Ascending aorta (tissue), 2 donors: ENCODE measurements around the gene SLCO2A1. TPM values are rescaled to one million over a fixed set of nuclear protein-coding genes. Genes with fewer than 3 reads are reported as not detected.

Experiments used
- DNase-seq, 2 donors: peaks; one replicate each; pipeline ENCODE4 v3.0.0-alpha.2; 2019; ENCODE audit warnings: low spot score in 2 of 2
- H3K27ac ChIP-seq, 2 donors: fragments of 200-600 bp; sonication (generic); one replicate each; pipeline ENCODE4 v1.5.1; 2016 to 2017; ENCODE audit warnings: mild to moderate bottlenecking in 1 of 2
- H3K27me3 ChIP-seq: fragments of 200-600 bp; sonication (generic); one replicate; pipeline ENCODE4 v1.5.1; 2017
- H3K36me3 ChIP-seq, 2 donors: fragments of 200-600 bp; sonication (generic); one replicate each; pipeline ENCODE4 v1.5.1; 2016
- H3K4me1 ChIP-seq, 2 donors: fragments of 200-600 bp; sonication (generic); one replicate each; pipeline ENCODE4 v1.5.1; 2016 to 2017; ENCODE audit warnings: mild to moderate bottlenecking in 1 of 2
- H3K4me3 ChIP-seq, 2 donors: fragments of 200-600 bp; sonication (generic); one replicate each; pipeline ENCODE4 v1.5.1; 2016 to 2017; ENCODE audit warnings: mild to moderate bottlenecking in 1 of 2
- H3K9me3 ChIP-seq, 2 donors: fragments of 200-600 bp; sonication (generic); one replicate each; pipeline ENCODE4 v1.5.1; 2016
- intact Hi-C: fragments of 100-400 bp; cut with DNase I; formaldehyde crosslinking; loops from one replicate; pipeline ENCODE4 v1.15.1; 2023
- total RNA-seq: library from RNA; depleted of rRNA; stranded (reverse); fragments of >200 nt; gene quantifications from one replicate; pipeline ENCODE4 v1.1.0, GENCODE V29; 2016
- TF ChIP-seq, protein P1 (sequence below), 3 experiments: fragments of 200-600 bp in 2 of 3; fragments of 450-650 bp in 1 of 3; sonication (generic) in 2 of 3; IDR thresholded peaks; one replicate each; pipeline ENCODE4 v1.5.1; 2016 to 2019; ENCODE audit warnings: antibody characterized with exemption in 3 of 3, mild to moderate bottlenecking in 1 of 3, moderate library complexity in 1 of 3

Gene SLCO2A1
- 111 TPM for total RNA-seq

DNA sequence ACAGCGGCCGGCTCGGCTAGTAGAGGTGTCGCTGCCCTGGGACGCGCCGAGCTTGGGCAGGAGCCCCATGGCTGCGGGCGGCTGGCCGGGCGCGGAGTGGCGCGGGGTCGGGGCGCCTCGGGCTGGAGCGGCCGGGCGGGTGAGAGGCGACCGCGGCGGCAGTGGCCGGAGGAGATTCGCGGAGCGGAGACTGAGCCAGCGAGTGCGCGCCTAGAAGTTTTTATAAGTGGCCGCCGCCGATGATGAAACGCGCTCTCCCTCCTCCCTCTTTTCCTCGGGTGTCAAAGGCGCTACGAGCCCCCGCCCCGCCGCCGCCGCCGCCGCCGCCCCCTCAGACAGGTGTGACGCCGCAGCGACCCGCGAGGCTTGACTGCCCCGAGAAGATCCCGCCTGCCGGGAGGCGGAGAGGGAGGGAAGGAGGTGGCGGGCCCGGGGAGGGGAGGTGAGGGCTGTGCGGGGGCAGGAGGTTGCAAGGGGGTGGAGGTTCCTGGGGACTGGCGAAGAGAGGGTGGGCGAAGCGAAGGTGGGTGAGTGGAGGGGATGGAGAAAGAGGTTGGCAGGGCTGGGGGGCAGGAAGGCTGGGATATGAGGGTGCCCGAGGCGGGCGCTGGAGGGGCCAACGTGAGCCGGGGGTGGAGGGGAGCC is at the start of gene SLCO2A1:
Gene SLCO2A1, minus strand, starts transcription at position 192 of the 645 bp plus-strand sequence. Its CDS starts 123 bp downstream, at position 69.
- H3K27ac ChIP-seq: no peak within 1 kb of the TSS
- TF ChIP-seq, protein P1, sequence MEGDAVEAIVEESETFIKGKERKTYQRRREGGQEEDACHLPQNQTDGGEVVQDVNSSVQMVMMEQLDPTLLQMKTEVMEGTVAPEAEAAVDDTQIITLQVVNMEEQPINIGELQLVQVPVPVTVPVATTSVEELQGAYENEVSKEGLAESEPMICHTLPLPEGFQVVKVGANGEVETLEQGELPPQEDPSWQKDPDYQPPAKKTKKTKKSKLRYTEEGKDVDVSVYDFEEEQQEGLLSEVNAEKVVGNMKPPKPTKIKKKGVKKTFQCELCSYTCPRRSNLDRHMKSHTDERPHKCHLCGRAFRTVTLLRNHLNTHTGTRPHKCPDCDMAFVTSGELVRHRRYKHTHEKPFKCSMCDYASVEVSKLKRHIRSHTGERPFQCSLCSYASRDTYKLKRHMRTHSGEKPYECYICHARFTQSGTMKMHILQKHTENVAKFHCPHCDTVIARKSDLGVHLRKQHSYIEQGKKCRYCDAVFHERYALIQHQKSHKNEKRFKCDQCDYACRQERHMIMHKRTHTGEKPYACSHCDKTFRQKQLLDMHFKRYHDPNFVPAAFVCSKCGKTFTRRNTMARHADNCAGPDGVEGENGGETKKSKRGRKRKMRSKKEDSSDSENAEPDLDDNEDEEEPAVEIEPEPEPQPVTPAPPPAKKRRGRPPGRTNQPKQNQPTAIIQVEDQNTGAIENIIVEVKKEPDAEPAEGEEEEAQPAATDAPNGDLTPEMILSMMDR (IDR thresholded peaks at IDR 0.05): no peak
- peaks cover 2 to 4% of the 10 kb centered on the region in 2 donors for H3K4me1 ChIP-seq
- no peak for DNase-seq
- H3K27me3 ChIP-seq: no peaks in the 10 kb centered on the region
- peak within 1 kb of the TSS; percentile 59 to 80 for H3K4me3 ChIP-seq
- H3K9me3 ChIP-seq: no peaks in the 10 kb centered on the region
- H3K36me3 ChIP-seq: no peaks in the 10 kb centered on the region
- intact Hi-C loops: loop anchor here (5.0 kb wide), 1 partner anchor 93 kb away; no protein-coding TSS in a partner anchor

DNA sequence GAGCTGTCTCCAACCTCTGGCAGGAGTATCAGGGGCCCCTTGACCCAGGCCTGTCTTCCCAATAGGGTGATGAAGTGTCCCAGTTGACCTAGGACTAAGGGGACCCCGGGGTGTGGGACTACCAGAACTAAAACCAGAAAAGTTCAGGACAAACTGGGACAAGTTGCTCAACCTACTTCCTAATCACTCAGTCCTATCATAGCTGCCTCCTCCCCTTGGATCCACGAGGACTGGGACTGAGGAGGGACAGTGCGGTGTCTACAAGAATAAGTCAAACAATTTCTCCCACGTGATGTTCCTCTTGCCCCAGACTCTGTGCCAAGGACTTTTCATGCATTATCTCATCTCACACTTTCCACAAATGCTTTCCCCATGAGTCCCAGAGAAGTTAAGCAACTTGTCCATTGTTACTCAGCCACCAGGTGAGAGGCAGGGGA is 49.4 kb upstream of the SLCO2A1 start:
- DNase-seq: no peak
- intact Hi-C loops: no loop called here
- Histone ChIP-seq H3K27ac (no peak overlapping the region), H3K36me3 (no peaks in the 10 kb centered on the region), H3K4me1 (no peaks in the 10 kb centered on the region), H3K9me3 (peaks cover 0 to 8% of the 10 kb centered on the region in 2 donors), H3K27me3 (no peaks in the 10 kb centered on the region), H3K4me3 (no peak overlapping the region)
- TF ChIP-seq, protein P1 (IDR thresholded peaks at IDR 0.05): no peak

DNA sequence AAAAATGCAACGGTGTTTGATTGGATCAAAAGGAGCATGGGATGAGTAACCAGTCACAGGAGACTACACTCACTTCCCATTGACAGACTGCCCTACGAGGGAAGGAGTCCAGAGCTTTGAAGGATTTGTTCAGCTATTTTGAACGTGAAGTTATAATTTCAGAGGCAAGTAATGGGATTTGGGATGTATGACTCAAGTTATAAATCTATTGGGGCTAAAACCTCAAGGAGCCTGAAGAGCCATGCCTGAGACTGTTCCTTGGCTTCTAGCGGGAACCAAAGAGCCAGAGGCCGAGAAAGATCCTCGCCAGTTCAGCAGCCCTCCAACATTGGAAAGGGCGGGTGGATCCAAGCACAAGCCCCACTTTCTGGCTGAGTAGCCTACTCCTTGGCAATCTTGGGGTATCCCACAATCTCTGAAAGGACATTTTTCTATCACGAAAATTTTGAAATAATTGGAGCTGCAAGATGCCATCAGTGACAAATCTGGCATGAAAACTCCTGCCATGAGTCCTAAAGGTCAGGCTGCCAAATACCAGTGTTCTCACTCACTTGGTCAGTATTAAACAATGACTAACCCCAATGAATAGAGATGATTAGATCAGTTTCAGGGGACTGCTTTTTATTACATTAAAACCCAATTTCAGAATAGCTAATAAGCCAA is 48.6 kb upstream of the SLCO2A1 start:
- intact Hi-C loops: no loop called here
- TF ChIP-seq, protein P1 (IDR thresholded peaks at IDR 0.05): no peak
- Histone ChIP-seq H3K9me3 (peaks cover 0 to 8% of the 10 kb centered on the region in 2 donors), H3K4me1 (no peaks in the 10 kb centered on the region), H3K36me3 (no peaks in the 10 kb centered on the region), H3K27me3 (no peaks in the 10 kb centered on the region), H3K27ac (no peak overlapping the region), H3K4me3 (no peak overlapping the region)
- peak in 1 of 2 donors; percentile 62 for DNase-seq

DNA sequence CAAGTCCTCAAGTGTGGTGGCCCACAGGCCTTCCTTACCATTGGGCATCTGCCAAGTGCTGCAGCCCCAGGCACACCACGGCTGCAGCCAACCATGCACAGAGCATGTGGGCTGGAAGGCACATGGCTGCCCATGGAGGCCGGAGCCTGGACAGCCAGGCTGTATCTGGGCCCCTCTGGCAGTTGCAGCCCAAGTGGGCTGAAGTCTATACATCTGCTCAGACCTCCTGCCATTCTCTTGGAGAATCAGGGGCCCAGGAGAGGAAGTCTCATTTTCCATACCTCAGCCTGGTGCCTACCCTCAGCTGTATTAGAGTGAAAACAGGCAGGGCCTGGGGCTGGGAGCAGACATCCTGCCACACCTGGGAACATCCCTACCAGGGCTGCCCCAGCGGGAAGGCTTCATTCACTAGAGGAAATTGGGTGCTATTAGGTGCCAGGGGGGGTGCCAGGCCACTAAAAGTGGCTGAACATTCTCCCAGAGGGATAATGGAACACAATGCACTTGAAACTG is 48.0 kb upstream of the SLCO2A1 start:
- no peak for DNase-seq
- Histone ChIP-seq H3K27ac (no peak overlapping the region), H3K36me3 (no peaks in the 10 kb centered on the region), H3K9me3 (peaks cover 0 to 8% of the 10 kb centered on the region in 2 donors), H3K4me3 (no peak overlapping the region), H3K27me3 (no peaks in the 10 kb centered on the region), H3K4me1 (no peaks in the 10 kb centered on the region)
- TF ChIP-seq, protein P1 (IDR thresholded peaks at IDR 0.05): no peak
- intact Hi-C loops: no loop called here

DNA sequence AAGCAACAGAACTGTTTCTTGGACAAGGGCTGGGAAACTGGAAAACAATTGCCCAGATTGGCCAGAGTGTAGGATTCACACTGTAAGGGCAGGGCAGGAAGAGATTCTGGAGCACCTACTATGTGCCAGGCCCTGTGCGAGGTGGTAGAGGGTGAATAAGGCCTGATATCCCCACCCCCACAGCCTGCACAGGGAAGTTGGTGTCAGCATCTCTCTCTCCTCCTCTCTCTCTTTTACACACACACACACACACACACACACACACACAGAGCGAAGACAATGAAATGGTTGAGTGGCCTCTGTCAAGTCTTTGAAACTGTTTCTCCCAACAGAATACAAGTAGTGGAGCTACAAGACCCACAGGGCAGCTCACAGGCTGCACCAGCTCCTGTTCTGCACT is 47.1 kb upstream of the SLCO2A1 start:
- peaks cover 0 to 8% of the 10 kb centered on the region in 2 donors for H3K9me3 ChIP-seq
- no peaks in the 10 kb centered on the region for H3K4me1 ChIP-seq
- intact Hi-C loops: no loop called here
- H3K4me3 ChIP-seq: no peak overlapping the region
- no peaks in the 10 kb centered on the region for H3K36me3 ChIP-seq
- no peak overlapping the region for H3K27ac ChIP-seq
- TF ChIP-seq, protein P1 (IDR thresholded peaks at IDR 0.05): no peak
- no peak for DNase-seq
- H3K27me3 ChIP-seq: no peaks in the 10 kb centered on the region
